Measurements from ENCODE around the gene LBX1. TPM values are rescaled to one million over a fixed set of nuclear protein-coding genes. Genes with fewer than 3 reads are reported as not detected.

The LBX1 gene
- total RNA-seq, 1 experiment from 2014 or later: not detected

- H3K27me3 ChIP-seq (ENCODE audit: insufficient read depth, low read length): no peaks in the 10 kb centered on the region
- intact Hi-C loops (cut with micrococcal nuclease): no loop called here
- H3K9ac ChIP-seq (ENCODE audit: low read length): no peak overlapping the region
- no peak overlapping the region for H3K27ac ChIP-seq (ENCODE audit: low read depth, low read length)
- DNase-seq (ENCODE audit: low read depth, low spot score) (no peak), ATAC-seq (no peak)
- no peak overlapping the region for H3K4me3 ChIP-seq (replicated peaks in 1 of 2; ENCODE audit: low read depth in 1 of 2, low read length in 2 of 2)
- ChIA-PET CTCF (interaction anchor here (1.1 to 4.2 kb wide), 9 partner anchors 22 to 296 kb away, joined by 3 to 18 read pairs (median 7); no protein-coding TSS in a partner anchor), POLR2A (no interaction called here), RAD21 (ENCODE audit: low non-redundant PET in 1 of 2, low total read pairs in 2 of 2, uncharacterized antibody in 2 of 2, unreplicated experiment in 2 of 2) (interaction anchor here in 1 of 2 experiments (1.0 kb wide), 1 partner anchor 168 kb away, joined by 3 read pairs; no protein-coding TSS in a partner anchor)
- no peak overlapping the region for H3K4me2 ChIP-seq (ENCODE audit: low read length)
- H2AFZ ChIP-seq (ENCODE audit: low read depth, low read length, poor library complexity, severe bottlenecking): no peak overlapping the region
- H3K36me3 ChIP-seq (ENCODE audit: control insufficient read depth in 1 of 2, insufficient read depth in 2 of 2, low read length in 2 of 2): no peaks in the 10 kb centered on the region
- no peaks in the 10 kb centered on the region for H3K9me3 ChIP-seq (ENCODE audit: control insufficient read depth in 1 of 2, insufficient read depth in 1 of 2, low read depth in 1 of 2, low read length in 2 of 2)
- peaks cover 9 to 15% of the 10 kb centered on the region in 2 experiments for H3K4me1 ChIP-seq (ENCODE audit: control insufficient read depth in 1 of 2, insufficient read depth in 2 of 2, low read length in 2 of 2)
- no TSS peak for BruUV-seq (replicated peaks)
- no peaks in the 10 kb centered on the region for H4K20me1 ChIP-seq (ENCODE audit: insufficient read depth)
- no peaks in the 10 kb centered on the region for H3K9me2 ChIP-seq (ENCODE audit: insufficient read depth)
- no peak for TF ChIP-seq FOSL1 (IDR thresholded peaks at IDR 0.05; ENCODE audit: low read depth)
- TF ChIP-seq EGR1 (IDR thresholded peaks at IDR 0.05; ENCODE audit: low read depth): no peak
- TF ChIP-seq, protein P1, sequence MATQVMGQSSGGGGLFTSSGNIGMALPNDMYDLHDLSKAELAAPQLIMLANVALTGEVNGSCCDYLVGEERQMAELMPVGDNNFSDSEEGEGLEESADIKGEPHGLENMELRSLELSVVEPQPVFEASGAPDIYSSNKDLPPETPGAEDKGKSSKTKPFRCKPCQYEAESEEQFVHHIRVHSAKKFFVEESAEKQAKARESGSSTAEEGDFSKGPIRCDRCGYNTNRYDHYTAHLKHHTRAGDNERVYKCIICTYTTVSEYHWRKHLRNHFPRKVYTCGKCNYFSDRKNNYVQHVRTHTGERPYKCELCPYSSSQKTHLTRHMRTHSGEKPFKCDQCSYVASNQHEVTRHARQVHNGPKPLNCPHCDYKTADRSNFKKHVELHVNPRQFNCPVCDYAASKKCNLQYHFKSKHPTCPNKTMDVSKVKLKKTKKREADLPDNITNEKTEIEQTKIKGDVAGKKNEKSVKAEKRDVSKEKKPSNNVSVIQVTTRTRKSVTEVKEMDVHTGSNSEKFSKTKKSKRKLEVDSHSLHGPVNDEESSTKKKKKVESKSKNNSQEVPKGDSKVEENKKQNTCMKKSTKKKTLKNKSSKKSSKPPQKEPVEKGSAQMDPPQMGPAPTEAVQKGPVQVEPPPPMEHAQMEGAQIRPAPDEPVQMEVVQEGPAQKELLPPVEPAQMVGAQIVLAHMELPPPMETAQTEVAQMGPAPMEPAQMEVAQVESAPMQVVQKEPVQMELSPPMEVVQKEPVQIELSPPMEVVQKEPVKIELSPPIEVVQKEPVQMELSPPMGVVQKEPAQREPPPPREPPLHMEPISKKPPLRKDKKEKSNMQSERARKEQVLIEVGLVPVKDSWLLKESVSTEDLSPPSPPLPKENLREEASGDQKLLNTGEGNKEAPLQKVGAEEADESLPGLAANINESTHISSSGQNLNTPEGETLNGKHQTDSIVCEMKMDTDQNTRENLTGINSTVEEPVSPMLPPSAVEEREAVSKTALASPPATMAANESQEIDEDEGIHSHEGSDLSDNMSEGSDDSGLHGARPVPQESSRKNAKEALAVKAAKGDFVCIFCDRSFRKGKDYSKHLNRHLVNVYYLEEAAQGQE (IDR thresholded peaks at IDR 0.05; ENCODE audit: low read depth): no peak
- no peak for TF ChIP-seq ZNF274 (IDR thresholded peaks at IDR 0.05; ENCODE audit: low read depth, low read length)
- no peak for TF ChIP-seq ELF1 (IDR thresholded peaks at IDR 0.05; ENCODE audit: borderline replicate concordance, low read depth)
- no peak for TF ChIP-seq TCF7L2 (IDR thresholded peaks at IDR 0.05; ENCODE audit: borderline replicate concordance, extremely low read depth, insufficient read depth, insufficient read length)
- no peak for TF ChIP-seq CBX3 (IDR thresholded peaks at IDR 0.05; ENCODE audit: low read depth)
- H3K79me2 ChIP-seq (ENCODE audit: insufficient read depth, low read length): no peaks in the 10 kb centered on the region
Measured at GRCh38 chr10:101273330-101273729, 44.1 kb upstream of the LBX1 start.
